Spleen (tissue), 11 donors: ENCODE results near the gene EPDR1. TPM values are rescaled to one million over a fixed set of nuclear protein-coding genes. Genes with fewer than 3 reads are reported as not detected.

Experiments used
- DNase-seq: peaks from one replicate; pipeline ENCODE4 v3.0.0-alpha.2; 2020
- H3K27ac ChIP-seq, 8 donors: fragments of 200-600 bp; sonication (generic) in 7 of 8; 1 replicate in 4 of 8; 2 replicates in 4 of 8; pipeline versions ENCODE4 v1.5.0 to v1.8.0; 2016 to 2021; ENCODE audit warnings: inconsistent platforms in 4 of 8, mild to moderate bottlenecking in 4 of 8, moderate library complexity in 1 of 8
- H3K27me3 ChIP-seq, 7 donors: fragments of 200-600 bp; sonication (generic) in 6 of 7; replicated peaks in 1 of 7; 1 replicate in 4 of 7; 2 replicates in 3 of 7; pipeline versions ENCODE4 v1.5.0 to v1.8.0; 2016 to 2021; ENCODE audit warnings: inconsistent platforms in 3 of 7, mild to moderate bottlenecking in 1 of 7
- H3K36me3 ChIP-seq, 6 donors: fragments of 200-600 bp; sonication (generic) in 5 of 6; 1 replicate in 4 of 6; 2 replicates in 2 of 6; pipeline versions ENCODE4 v1.5.0 to v1.8.0; 2016 to 2021; ENCODE audit warnings: inconsistent platforms in 2 of 6
- H3K4me1 ChIP-seq, 6 donors: fragments of 200-600 bp; sonication (generic) in 5 of 6; 1 replicate in 3 of 6; 2 replicates in 3 of 6; pipeline versions ENCODE4 v1.5.0 to v1.8.0; 2016 to 2021; ENCODE audit warnings: inconsistent platforms in 3 of 6
- H3K4me3 ChIP-seq, 8 donors: fragments of 200-600 bp; sonication (generic) in 7 of 8; 1 replicate in 4 of 8; 2 replicates in 4 of 8; pipeline versions ENCODE4 v1.5.0 to v1.8.0; 2016 to 2021; ENCODE audit warnings: inconsistent platforms in 4 of 8, mild to moderate bottlenecking in 4 of 8, moderate library complexity in 2 of 8
- H3K9me3 ChIP-seq, 8 donors: fragments of 200-600 bp; sonication (generic) in 7 of 8; 1 replicate in 4 of 8; 2 replicates in 4 of 8; pipeline versions ENCODE4 v1.5.0 to v1.8.0; 2016 to 2021; ENCODE audit warnings: inconsistent platforms in 4 of 8
- CTCF ChIP-seq, 11 experiments: fragments of 200-600 bp in 7 of 11; fragments of 450-650 bp in 4 of 11; sonication (generic) in 4 of 11; IDR thresholded peaks in 8 of 11; conservative IDR thresholded peaks in 3 of 11; 1 replicate in 7 of 11; 2 replicates in 4 of 11; pipeline versions ENCODE4 v1.4.0 to v1.8.0; 2016 to 2021; ENCODE audit warnings: antibody characterized with exemption in 11 of 11, inconsistent platforms in 4 of 11, mild to moderate bottlenecking in 1 of 11
- POLR2A ChIP-seq, 3 donors: fragments of 450-650 bp; IDR thresholded peaks; one replicate each; pipeline ENCODE4 v1.5.1; 2017; ENCODE audit warnings: antibody characterized with exemption in 3 of 3, mild to moderate bottlenecking in 1 of 3
- POLR2AphosphoS5 ChIP-seq, 3 donors: sonication (generic); formaldehyde crosslinking; IDR thresholded peaks; one replicate each; pipeline ENCODE4 v1.5.1; 2017; ENCODE audit warnings: antibody characterized with exemption in 3 of 3
- WGBS, 5 donors: extraction: QIAGEN DNeasy Blood & Tissue Kit in 3 of 5; methylation state at CpG; one replicate each; pipeline versions ENCODE4 v1.1.5 to v1.1.7; 2013 to 2018; 5-methylcytosine and 5-hydroxymethylcytosine counted together
- intact Hi-C: fragments of 100-400 bp; cut with DNase I; formaldehyde crosslinking; loops from one replicate; pipeline ENCODE4 v1.15.0; 2023; ENCODE audit warnings: low total_unique reads
- polyA plus RNA-seq, 3 donors: library from polyadenylated mRNA; stranded (reverse); fragments of 200-250 nt; gene quantifications; one replicate each; pipeline ENCODE4 v1.2.1, GENCODE V29; 2013
- total RNA-seq, 7 donors: library from RNA; depleted of rRNA in 3 of 7; stranded (reverse); fragments of >200 nt in 3 of 7; fragmentation: NEBNext Ultra II Directional in 4 of 7; extraction: Animal tissue kit (Norgen Biotek cat#: 25700) in 4 of 7; gene quantifications; one replicate each; pipeline versions ENCODE4 v1.1.0 to v1.2.1, GENCODE V29; 2016 to 2021
- donor health status: healthy with polysubstance abuse.
- donor health status: DM: no; HTN: no; CAD: no; lungs with moderate emphysema.
- donor health status: DM: no; HTN: no; CAD: no.
- donor health status: Bipolar disorder and iron deficiency.
- donor health status: healthy.
- donor health status: DM: no; HTN: no; CAD: no.
- donor health status: DM: yes; HTN: yes; CAD: no.

EPDR1 gene
- total and polyA plus RNA-seq, 10 donors, result 2.3 to 51.5 (median 14.2) TPM

GRCh38 chr7:37930226-37930948 lies 9.9 kb downstream of the EPDR1 start:
- no peak overlapping the region for H3K27ac ChIP-seq
- peaks cover 5 to 17% (median 10%) of the 10 kb centered on the region in 8 donors for H3K9me3 ChIP-seq
- no peaks in the 10 kb centered on the region for H3K27me3 ChIP-seq
- H3K4me1 ChIP-seq, result no peaks in the 10 kb centered on the region
- H3K36me3 ChIP-seq, result no peaks in the 10 kb centered on the region
- 79 to 93% (median 86%) methylated on average over 5 of the region's 5 CpGs for WGBS, 5 donors
- no peak for DNase-seq
- TF ChIP-seq POLR2A (IDR thresholded peaks at IDR 0.05) (no peak), CTCF (IDR thresholded peaks at IDR 0.05 in 8 of 11, conservative IDR thresholded peaks at IDR 0.05 in 3 of 11) (no peak), POLR2AphosphoS5 (IDR thresholded peaks at IDR 0.05) (no peak)
- intact Hi-C loops, result no loop called here
- H3K4me3 ChIP-seq, result no peak overlapping the region

GRCh38 chr7:37932543-37932942 lies 12.1 kb downstream of the EPDR1 start:
- Histone ChIP-seq H3K4me1 (no peaks in the 10 kb centered on the region), H3K4me3 (no peak overlapping the region), H3K36me3 (no peaks in the 10 kb centered on the region), H3K27me3 (no peaks in the 10 kb centered on the region), H3K27ac (no peak overlapping the region), H3K9me3 (peaks cover 0 to 20% (median 12%) of the 10 kb centered on the region in 8 donors)
- DNase-seq, result no peak
- intact Hi-C loops, result no loop called here
- no peak for TF ChIP-seq CTCF (IDR thresholded peaks at IDR 0.05 in 8 of 11, conservative IDR thresholded peaks at IDR 0.05 in 3 of 11)
- TF ChIP-seq POLR2AphosphoS5 (IDR thresholded peaks at IDR 0.05), result no peak
- no peak for TF ChIP-seq POLR2A (IDR thresholded peaks at IDR 0.05)
- 73 to 90% (median 82%) methylated on average over 2 of the region's 2 CpGs for WGBS, 5 donors

- intact Hi-C loops, result no loop called here
- no peak overlapping the region for H3K4me3 ChIP-seq
- DNase-seq, result no peak
- H3K27ac ChIP-seq, result no peak overlapping the region
- 87 to 96% (median 95%) methylated on average over 9 of the region's 9 CpGs for WGBS, 5 donors
- no peaks in the 10 kb centered on the region for H3K36me3 ChIP-seq
- TF ChIP-seq CTCF (IDR thresholded peaks at IDR 0.05 in 8 of 11, conservative IDR thresholded peaks at IDR 0.05 in 3 of 11) (no peak), POLR2AphosphoS5 (IDR thresholded peaks at IDR 0.05) (no peak), POLR2A (IDR thresholded peaks at IDR 0.05) (no peak)
- peaks cover 0 to 25% (median 13%) of the 10 kb centered on the region in 8 donors for H3K9me3 ChIP-seq
- no peaks in the 10 kb centered on the region for H3K4me1 ChIP-seq
- H3K27me3 ChIP-seq, result no peaks in the 10 kb centered on the region
These were observed 12.7 kb downstream of the EPDR1 start for GRCh38 chr7:37933018-37933566.

GRCh38 chr7:37942934-37943610 lies 22.6 kb downstream of the EPDR1 start:
- Histone ChIP-seq H3K36me3 (no peaks in the 10 kb centered on the region), H3K27me3 (no peaks in the 10 kb centered on the region), H3K9me3 (peaks cover 0 to 8% (median 3%) of the 10 kb centered on the region in 8 donors), H3K27ac (peak overlapping the region in 3 of 8 donors; percentile 1 to 12 (median 9)), H3K4me3 (no peak overlapping the region), H3K4me1 (peaks cover 0 to 5% (median 0%) of the 10 kb centered on the region in 6 donors)
- TF ChIP-seq CTCF (IDR thresholded peaks at IDR 0.05 in 8 of 11, conservative IDR thresholded peaks at IDR 0.05 in 3 of 11), result no peak
- TF ChIP-seq POLR2AphosphoS5 (IDR thresholded peaks at IDR 0.05), result peak in 2 of 3 donors; percentile 46 to 61
- 60 to 83% (median 74%) methylated on average over 12 of the region's 12 CpGs for WGBS, 5 donors
- peak; percentile 76 for DNase-seq
- intact Hi-C loops, result no loop called here
